Measurements from ENCODE around the gene ADAMTS9. TPM values are rescaled to one million over a fixed set of nuclear protein-coding genes. Genes with fewer than 3 reads are reported as not detected.

Gene ADAMTS9
- total and polyA plus RNA-seq, 2 experiments from 2014 or later, result 0.31 to 0.81 TPM

DNA sequence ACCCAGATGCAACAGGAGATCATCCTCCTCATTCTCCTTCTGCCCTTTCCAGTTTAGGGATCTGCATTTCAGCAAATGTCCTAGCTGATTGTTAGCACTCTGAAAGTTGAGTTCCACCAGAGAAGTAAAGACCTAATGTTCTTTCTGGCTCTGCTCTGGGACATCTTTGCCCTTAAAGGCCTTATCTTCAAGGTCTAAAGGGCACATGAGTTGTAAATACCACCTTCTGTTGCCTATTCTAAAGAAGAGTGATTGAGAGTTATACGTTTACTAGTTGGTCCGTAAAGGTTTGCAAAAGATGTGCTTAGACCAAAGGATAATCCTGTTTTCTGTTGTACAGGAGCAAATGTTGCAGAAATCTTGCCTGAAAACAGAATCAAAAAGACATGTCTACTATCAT, 151.6 kb downstream of the ADAMTS9 start (continued):
- TF ChIP-seq, protein P1, sequence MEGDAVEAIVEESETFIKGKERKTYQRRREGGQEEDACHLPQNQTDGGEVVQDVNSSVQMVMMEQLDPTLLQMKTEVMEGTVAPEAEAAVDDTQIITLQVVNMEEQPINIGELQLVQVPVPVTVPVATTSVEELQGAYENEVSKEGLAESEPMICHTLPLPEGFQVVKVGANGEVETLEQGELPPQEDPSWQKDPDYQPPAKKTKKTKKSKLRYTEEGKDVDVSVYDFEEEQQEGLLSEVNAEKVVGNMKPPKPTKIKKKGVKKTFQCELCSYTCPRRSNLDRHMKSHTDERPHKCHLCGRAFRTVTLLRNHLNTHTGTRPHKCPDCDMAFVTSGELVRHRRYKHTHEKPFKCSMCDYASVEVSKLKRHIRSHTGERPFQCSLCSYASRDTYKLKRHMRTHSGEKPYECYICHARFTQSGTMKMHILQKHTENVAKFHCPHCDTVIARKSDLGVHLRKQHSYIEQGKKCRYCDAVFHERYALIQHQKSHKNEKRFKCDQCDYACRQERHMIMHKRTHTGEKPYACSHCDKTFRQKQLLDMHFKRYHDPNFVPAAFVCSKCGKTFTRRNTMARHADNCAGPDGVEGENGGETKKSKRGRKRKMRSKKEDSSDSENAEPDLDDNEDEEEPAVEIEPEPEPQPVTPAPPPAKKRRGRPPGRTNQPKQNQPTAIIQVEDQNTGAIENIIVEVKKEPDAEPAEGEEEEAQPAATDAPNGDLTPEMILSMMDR (conservative IDR thresholded peaks at IDR 0.05; ENCODE audit: low read depth in 2 of 2), result no peak

DNA sequence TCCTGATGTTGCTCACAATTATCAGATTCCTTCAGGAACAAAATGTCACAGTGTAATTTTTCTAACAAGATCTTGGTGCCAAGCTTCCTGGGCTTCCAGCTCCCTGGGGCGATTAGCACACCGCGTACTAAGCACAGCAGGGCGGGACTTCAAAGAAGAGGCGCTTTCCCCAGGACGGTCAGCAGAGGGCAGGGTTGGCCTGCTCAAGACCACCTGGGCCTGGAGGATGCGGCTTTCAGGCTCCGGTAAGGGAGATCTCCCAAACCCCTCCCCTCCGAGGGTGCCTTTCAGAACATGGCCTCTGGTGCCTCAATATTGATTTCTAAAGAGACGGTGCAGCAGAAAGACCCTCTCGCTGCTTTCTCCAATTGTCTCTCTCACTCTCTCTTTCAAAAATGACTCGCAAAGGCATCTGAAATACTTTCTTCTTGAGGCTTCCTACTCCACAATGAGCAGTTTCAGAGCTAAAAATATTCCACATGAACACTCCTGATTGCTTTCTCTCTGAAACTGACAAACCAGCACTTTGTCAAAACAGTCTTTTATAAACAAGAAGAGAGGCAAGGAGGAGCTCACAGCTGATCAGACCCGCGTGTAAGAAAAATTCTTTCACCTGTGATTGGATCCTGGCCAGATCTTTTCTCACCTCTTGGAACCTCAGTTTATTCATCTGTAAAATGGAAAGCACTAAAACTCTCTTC, 154.0 kb downstream of the ADAMTS9 start:
- peak; percentile 96 for DNase-seq (ENCODE audit: low spot score)
- H3K4me3 ChIP-seq, result no peak overlapping the region
- no peaks in the 10 kb centered on the region for H4K20me1 ChIP-seq (replicated peaks; ENCODE audit: insufficient read depth)
- Mint-ChIP-seq H3K36me3 (ENCODE audit: low read depth) (no peaks in the 10 kb centered on the region), H3K27me3 (ENCODE audit: insufficient read depth, low read depth, poor library complexity) (peaks cover 14% of the 10 kb centered on the region), H3K9me3 (no peaks in the 10 kb centered on the region), H3K4me3 (no peak overlapping the region), H3K4me1 (peaks cover 3% of the 10 kb centered on the region; the same call in 1 of the 3 replicates), H3K27ac (no peak overlapping the region)
- no peaks in the 10 kb centered on the region for H3F3A ChIP-seq (replicated peaks; ENCODE audit: low read depth)
- peak overlapping the region; percentile 80; the same call in 1 of the 2 replicates for H2AFZ ChIP-seq
- no peaks in the 10 kb centered on the region for H3K4me1 ChIP-seq (ENCODE audit: insufficient read depth)
- no peaks in the 10 kb centered on the region for H3K79me2 ChIP-seq (replicated peaks; ENCODE audit: insufficient read depth)
- H3K36me3 ChIP-seq (ENCODE audit: insufficient read depth), result no peaks in the 10 kb centered on the region
- TF ChIP-seq JUNB (IDR thresholded peaks at IDR 0.05; ENCODE audit: unreplicated experiment), result no peak
- TF ChIP-seq, protein P1 (conservative IDR thresholded peaks at IDR 0.05; ENCODE audit: low read depth in 2 of 2), result peak; percentile 83 to 96
- H3K27ac ChIP-seq (ENCODE audit: low read depth), result no peak overlapping the region
- H3K4me2 ChIP-seq, result no peak overlapping the region
- H3K27me3 ChIP-seq (ENCODE audit: insufficient read depth), result peaks cover 27% of the 10 kb centered on the region
- ATAC-seq, result peak; percentile 96
- no peaks in the 10 kb centered on the region for H3K9me2 ChIP-seq (ENCODE audit: insufficient read depth)

DNA sequence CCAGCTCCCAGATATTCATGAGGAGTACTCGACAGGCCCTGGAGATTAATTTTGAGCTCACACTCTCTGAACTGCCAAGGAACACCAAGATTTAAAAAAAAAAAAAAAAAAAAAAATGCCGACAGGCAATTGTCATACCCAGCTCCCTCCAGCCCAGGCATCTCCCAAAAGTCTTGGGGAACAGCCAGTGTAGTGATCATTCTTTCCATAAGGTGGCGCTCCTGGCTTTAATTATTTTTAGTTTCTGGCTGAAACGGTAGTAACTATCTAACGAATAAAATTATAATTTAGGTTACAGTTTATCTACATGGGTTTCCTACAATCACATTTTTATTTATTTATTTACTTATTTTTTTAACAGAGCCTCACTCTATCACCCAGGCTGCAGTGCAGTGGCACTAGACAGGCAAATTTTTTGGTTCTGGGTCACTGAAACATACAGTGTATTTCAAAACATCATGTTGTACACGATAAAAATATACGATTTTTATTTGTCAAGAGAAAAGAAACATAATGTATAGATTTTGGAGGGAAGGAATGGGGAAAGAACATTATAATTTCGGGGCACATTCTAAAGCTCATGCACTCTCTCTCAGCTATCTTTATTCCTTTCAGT, 157.3 kb downstream of the ADAMTS9 start:
- no peak overlapping the region for H3K27ac ChIP-seq (ENCODE audit: low read depth)
- H3K4me2 ChIP-seq, result no peak overlapping the region
- peak; percentile 56 for ATAC-seq

More for the DNA sequence above, 157.3 kb downstream of the ADAMTS9 start:
- Histone ChIP-seq H3K79me2 (replicated peaks; ENCODE audit: insufficient read depth) (no peaks in the 10 kb centered on the region), H3K36me3 (ENCODE audit: insufficient read depth) (no peaks in the 10 kb centered on the region), H3K4me1 (ENCODE audit: insufficient read depth) (no peaks in the 10 kb centered on the region), H2AFZ (no peak overlapping the region), H3K9me2 (ENCODE audit: insufficient read depth) (no peaks in the 10 kb centered on the region), H3F3A (replicated peaks; ENCODE audit: low read depth) (no peaks in the 10 kb centered on the region), H3K4me3 (no peak overlapping the region), H4K20me1 (replicated peaks; ENCODE audit: insufficient read depth) (no peaks in the 10 kb centered on the region), H3K27me3 (ENCODE audit: insufficient read depth) (peaks cover 27% of the 10 kb centered on the region)
- DNase-seq (ENCODE audit: low spot score), result peak; percentile 89
- Mint-ChIP-seq H3K4me3 (no peak overlapping the region), H3K4me1 (peaks cover 3% of the 10 kb centered on the region; the same call in 1 of the 3 replicates), H3K27me3 (ENCODE audit: insufficient read depth, low read depth, poor library complexity) (peaks cover 13% of the 10 kb centered on the region), H3K9me3 (no peaks in the 10 kb centered on the region), H3K27ac (no peak overlapping the region), H3K36me3 (ENCODE audit: low read depth) (no peaks in the 10 kb centered on the region)
- TF ChIP-seq EZH2phosphoT487 (IDR thresholded peaks at IDR 0.05; ENCODE audit: unreplicated experiment) (no peak), NANOG (IDR thresholded peaks at IDR 0.05; ENCODE audit: borderline replicate concordance) (no peak)
- TF ChIP-seq, protein P1 (conservative IDR thresholded peaks at IDR 0.05; ENCODE audit: low read depth in 2 of 2), result peak; percentile 70 to 85
